GM12872 (cell line): ENCODE results near the gene FANCF.

Experiments used
- CTCF ChIP-seq: IDR thresholded peaks from 3 replicates; pipeline ENCODE4 v1.5.1; 2011; ENCODE audit warnings: low read depth, mild to moderate bottlenecking, low read length, moderate library complexity; ENCODE audit not compliant: insufficient read depth

Gene FANCF

GRCh38 chr11:22581354-22582150 is 44.1 kb downstream of the FANCF start:
- TF ChIP-seq CTCF, result no peak

GRCh38 chr11:22577854-22578253 is 47.8 kb downstream of the FANCF start:
- no peak for TF ChIP-seq CTCF
